AG04449 (cell line): ENCODE results near the gene RPS21.
A peak's percentile ranks its signal among the peaks of the same experiment; 100 is the strongest.

ENCODE experiments used
- CTCF ChIA-PET: fragments of 350-600 bp; formaldehyde crosslinking; extraction: SDS; loops from one replicate; lab custom pipeline; 2021; ENCODE audit warnings: antibody characterized with exemption; lab: Yijun Ruan, JAX
- POLR2A ChIA-PET: fragments of 400-600, 350-600 bp; formaldehyde crosslinking; extraction: SDS; loops from one replicate; lab custom pipeline; 2020; ENCODE audit warnings: antibody characterized with exemption, inconsistent platforms; lab: Yijun Ruan, JAX
- DNase-seq: peaks from one replicate; pipeline ENCODE4 v3.0.0-alpha.2; 2010; ENCODE audit warnings: low read depth, low spot score
- H3K4me3 ChIP-seq: 2 replicates; pipeline ENCODE4 v1.5.1; 2011; ENCODE audit warnings: low read depth, mild to moderate bottlenecking, control low read depth, low read length
- TF ChIP-seq, protein P1 (sequence below): IDR thresholded peaks from one replicate; pipeline ENCODE4 v1.5.1; 2011; ENCODE audit warnings: mild to moderate bottlenecking, moderate library complexity, low read length, control low read depth, inconsistent platforms; ENCODE audit not compliant: insufficient read depth; ENCODE audit errors: missing control alignments

Gene RPS21

DNA sequence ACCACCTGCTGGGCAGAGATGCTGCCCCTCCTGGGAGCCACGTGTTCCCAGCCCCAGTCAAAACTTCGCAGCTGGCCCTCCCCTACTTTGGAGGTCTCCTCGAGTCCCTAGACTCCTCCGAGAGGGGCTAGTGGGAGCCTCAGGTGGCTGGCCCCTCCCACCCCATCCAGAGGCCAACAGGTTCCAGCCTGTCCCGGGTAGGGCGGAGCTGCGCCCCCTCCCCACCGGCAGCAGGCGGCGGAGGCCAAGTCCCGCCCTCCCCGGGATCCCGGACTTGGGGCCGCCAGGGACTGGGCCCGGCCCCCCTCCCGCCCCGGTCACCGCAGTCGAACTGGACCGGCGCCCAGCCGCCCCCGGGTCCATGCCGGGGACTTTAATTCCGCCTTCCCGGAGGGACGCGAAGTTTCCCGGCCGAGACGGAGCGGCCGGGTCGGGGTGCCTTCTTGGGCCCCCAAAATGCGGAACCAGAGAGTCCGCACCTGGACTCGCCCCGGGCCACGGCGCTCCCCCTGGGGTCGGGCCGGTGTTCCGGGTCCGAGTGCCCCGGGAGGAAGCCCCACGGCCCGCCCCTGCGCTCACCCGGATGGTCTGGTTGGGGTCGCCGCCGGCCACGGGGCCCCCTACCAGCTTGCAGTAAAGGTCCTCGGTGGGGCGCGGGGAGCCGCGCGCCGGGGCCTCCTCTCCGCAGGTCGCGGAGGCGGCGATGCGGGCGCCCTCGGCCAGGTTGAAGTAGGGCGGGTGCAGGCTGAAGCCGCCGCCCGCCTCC lies 20.4 kb upstream of the RPS21 start:
- peak overlapping the region; percentile 52 for H3K4me3 ChIP-seq
- ChIA-PET CTCF (interaction anchor here (0.6 to 4.9 kb wide), 6 partner anchors 9 to 67 kb away, joined by 3 to 27 read pairs (median 6); no protein-coding TSS in a partner anchor), POLR2A (interaction anchor here (0.7 kb wide), 1 partner anchor 20 kb away, joined by 4 read pairs; the partner anchor contains the start of gene RPS21)
- DNase-seq: no peak
- TF ChIP-seq, protein P1, sequence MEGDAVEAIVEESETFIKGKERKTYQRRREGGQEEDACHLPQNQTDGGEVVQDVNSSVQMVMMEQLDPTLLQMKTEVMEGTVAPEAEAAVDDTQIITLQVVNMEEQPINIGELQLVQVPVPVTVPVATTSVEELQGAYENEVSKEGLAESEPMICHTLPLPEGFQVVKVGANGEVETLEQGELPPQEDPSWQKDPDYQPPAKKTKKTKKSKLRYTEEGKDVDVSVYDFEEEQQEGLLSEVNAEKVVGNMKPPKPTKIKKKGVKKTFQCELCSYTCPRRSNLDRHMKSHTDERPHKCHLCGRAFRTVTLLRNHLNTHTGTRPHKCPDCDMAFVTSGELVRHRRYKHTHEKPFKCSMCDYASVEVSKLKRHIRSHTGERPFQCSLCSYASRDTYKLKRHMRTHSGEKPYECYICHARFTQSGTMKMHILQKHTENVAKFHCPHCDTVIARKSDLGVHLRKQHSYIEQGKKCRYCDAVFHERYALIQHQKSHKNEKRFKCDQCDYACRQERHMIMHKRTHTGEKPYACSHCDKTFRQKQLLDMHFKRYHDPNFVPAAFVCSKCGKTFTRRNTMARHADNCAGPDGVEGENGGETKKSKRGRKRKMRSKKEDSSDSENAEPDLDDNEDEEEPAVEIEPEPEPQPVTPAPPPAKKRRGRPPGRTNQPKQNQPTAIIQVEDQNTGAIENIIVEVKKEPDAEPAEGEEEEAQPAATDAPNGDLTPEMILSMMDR: no peak

DNA sequence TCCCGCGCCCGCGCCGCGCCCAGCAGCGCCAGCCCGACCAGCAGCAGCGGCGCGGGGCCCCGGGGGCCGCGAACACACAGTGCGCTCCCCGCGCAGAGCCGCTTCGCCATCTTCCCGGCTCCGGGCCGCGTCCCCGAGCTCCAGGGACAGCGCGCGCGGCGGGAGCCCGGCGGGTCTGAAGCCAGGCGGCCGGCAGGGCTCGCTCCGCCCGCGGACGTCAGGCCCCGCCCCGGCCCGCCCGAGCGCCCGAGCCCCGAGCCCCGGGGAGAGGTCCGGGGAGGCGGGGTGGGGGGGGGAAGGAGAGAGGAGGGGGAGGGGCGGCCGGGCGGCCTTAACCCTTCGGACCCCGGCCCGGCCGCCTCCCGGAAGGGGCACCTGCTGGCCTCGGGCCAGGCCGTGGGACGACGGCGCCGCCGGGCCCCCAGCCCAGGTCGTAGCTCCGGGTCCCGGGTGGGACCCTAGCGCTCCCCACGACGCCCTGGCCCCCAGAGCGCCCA lies 19.7 kb upstream of the RPS21 start, which contains the start of gene LAMA5:
LAMA5 (minus strand) TSS at position 177 of the 497 bp plus-strand sequence; CDS start at position 110, 67 bp downstream.
- POLR2A ChIA-PET: interaction anchor here (0.7 kb wide), 1 partner anchor 20 kb away, joined by 4 read pairs; the partner anchor contains the start of gene RPS21
- no peak for DNase-seq
- peak within 1 kb of the TSS; percentile 52 for H3K4me3 ChIP-seq
- CTCF ChIA-PET: interaction anchor here (1.0 to 4.9 kb wide), 6 partner anchors 9 to 68 kb away, joined by 3 to 27 read pairs (median 6); no protein-coding TSS in a partner anchor
- TF ChIP-seq, protein P1: no peak

DNA sequence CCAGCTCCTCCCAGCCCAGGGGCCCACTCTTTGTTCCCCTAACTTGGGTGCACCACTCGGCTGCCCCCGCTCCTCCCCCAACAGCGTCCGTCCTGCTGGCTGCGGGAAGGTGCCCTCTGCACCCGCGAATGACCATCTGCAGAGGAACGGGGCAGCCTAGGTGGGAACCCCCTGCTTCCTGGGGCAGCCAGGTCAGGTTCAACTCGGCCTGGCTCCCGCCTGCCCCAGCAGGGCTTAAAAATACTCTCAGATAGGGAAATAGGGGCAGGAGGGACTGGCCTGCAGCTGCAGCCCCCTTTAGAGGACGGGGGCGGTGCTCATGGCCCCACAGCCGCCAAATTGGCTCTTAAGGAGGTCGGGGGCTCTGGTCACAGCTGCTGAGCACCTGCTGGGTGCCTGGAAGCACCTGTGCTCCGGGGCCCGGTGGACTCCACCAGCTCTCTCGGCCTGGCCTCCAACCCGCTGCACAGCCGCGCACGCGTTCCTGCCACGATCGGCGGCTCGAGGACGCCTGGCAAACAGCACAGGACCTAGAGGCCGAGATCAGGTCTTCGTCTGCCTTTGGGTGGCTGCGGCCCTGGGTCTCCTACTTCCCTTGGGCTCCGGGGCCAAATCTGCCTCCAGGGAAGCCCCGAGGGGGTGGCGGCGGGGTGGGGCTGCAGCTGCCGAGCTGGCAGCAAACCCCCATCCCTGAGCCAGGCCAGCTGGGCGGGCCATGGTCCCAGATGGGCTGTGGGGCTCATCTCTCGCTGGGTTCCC lies 19.1 kb upstream of the RPS21 start:
- POLR2A ChIA-PET: interaction anchor here (0.7 kb wide), 1 partner anchor 19 kb away, joined by 4 read pairs; the partner anchor contains the start of gene RPS21
- no peak for DNase-seq
- TF ChIP-seq, protein P1: no peak
- H3K4me3 ChIP-seq: peak overlapping the region; percentile 25
- CTCF ChIA-PET: interaction anchor here (1.0 to 4.9 kb wide), 11 partner anchors 9 to 357 kb away, joined by 3 to 27 read pairs (median 4); partner anchors contain the start of gene RPS21

DNA sequence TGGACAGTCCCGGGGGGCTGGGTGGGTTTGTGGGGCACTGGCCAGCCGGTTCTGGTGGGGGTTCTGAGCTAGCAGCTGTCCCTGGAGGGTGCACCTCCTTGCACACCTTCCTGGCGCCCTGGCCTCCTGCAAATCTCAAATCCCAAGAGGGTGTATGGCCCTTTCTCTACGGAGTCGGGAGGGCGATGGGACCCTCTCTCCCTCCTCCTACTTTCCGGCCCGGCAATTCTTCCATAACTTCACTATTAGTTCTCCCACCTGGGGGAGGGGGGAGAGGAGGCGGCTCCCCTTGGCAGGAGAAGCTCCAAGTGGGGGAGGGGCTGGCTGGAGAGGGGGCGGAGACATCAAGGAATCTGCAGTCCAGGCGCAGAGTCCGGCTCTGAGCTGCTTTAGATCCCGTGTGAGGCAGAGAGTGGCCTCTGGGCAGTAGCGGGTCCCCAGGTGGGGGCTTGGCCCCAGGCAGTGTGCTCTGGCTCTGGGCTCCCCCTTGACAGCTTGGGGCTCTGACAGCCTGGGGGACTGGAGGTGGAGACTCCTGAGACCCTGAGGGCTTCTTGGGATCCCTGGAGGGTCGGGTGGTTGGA lies 18.4 kb upstream of the RPS21 start:
- TF ChIP-seq, protein P1: no peak
- no peak for DNase-seq
- POLR2A ChIA-PET: no interaction called here
- CTCF ChIA-PET: interaction anchor here (0.9 to 4.9 kb wide), 15 partner anchors 8 to 358 kb away, joined by 3 to 27 read pairs (median 4); partner anchors contain the start of genes ADRM1 and RPS21
- H3K4me3 ChIP-seq: peak overlapping the region; percentile 36

DNA sequence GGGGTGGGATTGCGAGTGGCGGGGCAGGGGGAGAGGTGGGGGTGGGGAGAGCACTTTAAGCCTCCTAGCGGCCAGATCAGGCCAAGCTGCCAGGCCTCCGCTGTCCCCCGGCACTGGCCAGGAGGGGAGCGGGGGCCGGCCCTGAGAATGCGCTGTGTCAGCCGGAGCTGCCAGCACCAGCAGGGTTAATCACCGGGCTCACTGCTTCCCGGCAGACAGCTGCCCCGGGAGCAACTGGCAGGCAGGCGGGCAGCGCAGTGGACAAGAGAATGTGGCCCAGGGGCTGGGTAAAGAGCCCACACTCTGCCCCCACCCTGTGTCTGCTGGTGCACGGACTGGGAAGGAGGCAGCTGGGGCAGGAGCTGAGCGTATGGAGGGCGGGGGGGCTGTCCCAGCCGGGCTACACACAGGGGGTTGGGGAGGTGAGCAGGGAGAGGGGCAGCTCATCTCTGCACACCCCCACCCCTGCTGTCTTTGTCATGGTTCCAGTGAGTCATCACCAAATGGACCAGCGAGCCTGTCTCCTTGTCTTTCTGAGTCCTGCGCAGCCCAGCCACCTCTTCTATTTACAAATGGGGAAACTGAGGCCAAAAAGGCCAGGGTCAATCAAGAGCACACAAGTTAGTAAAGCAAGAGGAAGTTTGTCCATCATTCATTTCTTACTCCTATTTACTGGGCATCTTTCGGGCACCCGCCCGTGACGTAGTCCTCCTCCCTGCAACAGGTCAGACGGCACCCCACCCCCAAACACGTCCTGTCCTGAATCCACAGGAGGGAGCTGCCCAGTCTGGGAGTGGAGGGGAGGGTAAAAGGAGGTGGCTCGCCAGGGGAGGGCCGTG lies 17.7 kb upstream of the RPS21 start:
- no peak for DNase-seq
- H3K4me3 ChIP-seq: no peak overlapping the region; the same call in 1 of the 2 replicates
- ChIA-PET POLR2A (no interaction called here), CTCF (interaction anchor here (0.9 to 4.9 kb wide), 13 partner anchors 10 to 359 kb away, joined by 3 to 27 read pairs (median 4); partner anchors contain the start of genes ADRM1 and RPS21)
- TF ChIP-seq, protein P1: peak; percentile 53
